K562 (cell line): ENCODE data around the gene DLGAP5.

Experiments used
- POLR2AphosphoS5 ChIP-seq: IDR thresholded peaks from 2 replicates; pipeline ENCODE4 v1.6.1; 2011; ENCODE audit warnings: mild to moderate bottlenecking, low read depth, low read length, moderate library complexity; ENCODE audit not compliant: control insufficient read depth, insufficient read depth
- SP1 ChIP-seq: sonication (generic); formaldehyde crosslinking; IDR thresholded peaks from 2 replicates; pipeline ENCODE4 v1.8.1; 2022; ENCODE audit warnings: mild to moderate bottlenecking, missing genetic modification reagents

DNA sequence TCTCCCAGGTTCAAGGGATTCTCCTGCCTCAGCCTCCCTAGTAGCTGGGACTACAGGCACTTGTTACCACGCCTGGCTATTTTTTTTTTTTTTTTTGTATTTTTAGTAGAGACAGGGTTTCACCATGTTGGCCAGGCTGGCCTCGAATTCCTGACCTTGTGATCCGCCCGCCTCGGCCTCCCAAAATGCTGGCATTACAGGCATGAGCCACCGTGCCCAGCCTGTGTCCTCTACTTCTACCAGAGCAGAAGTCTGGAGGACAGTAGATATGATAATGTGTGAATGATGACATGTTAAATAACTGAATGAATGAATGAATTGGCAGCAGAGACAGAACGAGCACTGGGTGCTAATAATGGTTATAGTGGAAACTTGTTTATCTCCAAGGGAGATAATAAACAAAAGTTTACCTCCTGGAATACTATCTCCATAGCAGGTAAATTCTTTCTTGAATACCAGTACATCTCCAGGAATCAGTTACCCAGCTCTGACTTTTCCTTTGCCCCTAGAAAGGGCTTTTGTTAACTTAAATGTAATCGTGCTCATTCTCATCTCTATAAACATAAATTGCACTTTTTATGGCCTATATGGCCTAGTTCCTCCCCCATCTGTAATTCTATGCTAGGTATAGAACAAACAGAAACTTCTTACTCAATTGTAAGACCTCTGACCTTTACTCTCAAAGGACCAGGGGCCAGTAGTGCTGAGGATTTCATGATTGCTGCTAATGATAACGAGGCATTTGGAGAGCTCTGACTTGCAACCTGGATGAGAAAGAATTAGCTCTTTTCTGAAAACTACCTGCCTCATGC lies 69.6 kb downstream of the DLGAP5 start:
- TF ChIP-seq SP1 (CRISPR knock-in tag) (no peak), POLR2AphosphoS5 (no peak)
